Activated CD4-positive, alpha-beta T cell treated with anti-CD3 and anti-CD28 coated beads, Interleukin-2, amount 50 U/mL, for 16 hours (primary cell): ENCODE results near the gene GALNT6.
"Not testable (repeated sequence)": the region's sequence is repeated elsewhere in the genome, so short reads cannot be mapped to it uniquely, and the experiment has no call there.

ENCODE experiments used
- DNase-seq: peaks from one replicate; pipeline ENCODE4 v3.0.0-alpha.2; 2020

The GALNT6 gene

DNA sequence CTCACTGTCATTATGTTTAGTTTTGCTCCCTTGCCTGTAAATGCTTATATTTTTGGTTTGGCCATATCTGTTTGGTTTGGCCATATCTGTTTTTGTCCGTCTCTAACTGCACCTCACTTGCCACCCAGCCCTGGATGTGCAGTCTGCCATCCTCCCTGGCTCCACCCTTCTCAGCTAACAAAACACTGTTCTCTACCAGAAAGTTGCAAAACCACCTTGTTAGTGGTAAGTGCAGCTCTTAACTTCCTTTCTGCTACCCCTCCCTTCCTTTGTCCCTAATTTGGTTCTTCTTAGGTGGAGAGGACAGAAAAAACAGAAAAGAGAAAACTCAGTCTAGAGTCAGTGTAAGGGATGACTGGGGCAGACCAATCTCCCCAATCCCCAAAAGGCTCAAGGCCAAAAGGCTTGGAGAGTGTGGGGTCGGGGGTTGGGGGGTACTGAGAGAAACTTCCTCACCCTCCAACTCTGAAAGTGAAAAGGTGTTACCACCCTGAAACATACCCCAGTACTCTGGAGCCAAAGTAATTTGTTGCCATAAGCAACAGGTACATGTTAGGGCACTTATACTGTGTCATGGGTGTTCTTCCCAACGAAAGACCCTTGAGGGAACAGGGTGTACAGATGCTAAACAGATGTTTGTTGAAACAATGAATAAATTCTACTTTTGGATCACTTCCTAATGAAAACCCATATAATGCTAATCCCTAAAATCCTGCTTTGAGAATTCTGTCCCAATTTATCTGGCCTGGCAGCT lies 72.2 kb downstream of the GALNT6 start:
- DNase-seq: peak; percentile 55

DNA sequence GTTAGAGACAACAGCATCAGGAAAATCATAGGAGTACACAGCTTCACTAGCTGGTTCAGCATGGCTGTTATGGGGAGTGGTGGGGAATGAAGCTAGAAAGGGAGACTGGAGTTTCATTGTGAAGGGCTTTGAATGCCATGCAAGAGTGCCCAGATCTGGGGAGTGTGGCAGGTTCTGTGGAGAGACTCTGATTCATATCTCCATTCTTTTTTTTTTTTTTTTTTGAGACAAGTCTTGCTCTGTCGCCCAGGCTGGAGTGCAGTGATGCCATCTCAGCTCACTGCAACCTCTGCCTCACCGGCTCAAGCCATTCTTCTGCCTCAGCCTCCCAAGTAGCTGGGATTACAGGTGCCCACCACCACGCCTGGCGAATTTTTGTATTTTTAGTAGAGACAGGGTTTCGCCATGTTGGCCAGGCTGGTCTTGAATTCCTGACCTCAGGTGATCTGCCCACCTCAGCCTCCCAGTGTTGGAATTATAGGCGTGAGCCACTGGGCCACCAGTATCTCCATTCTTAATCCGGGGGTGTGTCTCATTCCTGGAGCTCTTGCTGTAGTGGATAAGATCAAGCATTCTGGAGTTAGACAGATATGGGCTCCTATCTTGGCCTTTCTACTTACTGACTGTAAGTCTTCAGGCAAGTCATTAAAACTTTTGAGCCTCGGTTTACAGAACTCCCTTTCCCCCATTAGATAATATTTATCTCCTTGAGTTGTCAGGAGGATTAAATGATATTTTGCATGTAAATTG lies 73.0 kb downstream of the GALNT6 start:
- not testable (repeated sequence) for DNase-seq

DNA sequence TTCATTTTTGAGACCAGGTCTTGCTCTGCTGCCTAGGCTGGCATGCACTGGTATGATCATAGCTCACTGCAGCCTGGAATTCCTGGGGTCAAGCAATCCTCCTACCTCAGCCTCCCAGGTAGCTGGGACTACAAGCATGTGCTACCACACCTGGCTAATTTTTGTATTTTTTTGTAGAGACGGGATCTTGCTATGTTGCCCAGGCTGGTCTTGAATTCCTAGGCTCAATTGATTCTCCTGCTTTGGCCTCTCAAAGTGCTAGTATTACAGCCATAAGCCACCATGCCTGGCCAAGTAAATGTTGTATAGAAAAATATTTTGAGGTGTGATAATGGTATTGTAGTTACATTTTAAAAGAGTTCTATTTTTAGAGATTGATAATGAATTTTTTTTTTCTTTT lies 79.8 kb downstream of the GALNT6 start:
- no peak for DNase-seq

DNA sequence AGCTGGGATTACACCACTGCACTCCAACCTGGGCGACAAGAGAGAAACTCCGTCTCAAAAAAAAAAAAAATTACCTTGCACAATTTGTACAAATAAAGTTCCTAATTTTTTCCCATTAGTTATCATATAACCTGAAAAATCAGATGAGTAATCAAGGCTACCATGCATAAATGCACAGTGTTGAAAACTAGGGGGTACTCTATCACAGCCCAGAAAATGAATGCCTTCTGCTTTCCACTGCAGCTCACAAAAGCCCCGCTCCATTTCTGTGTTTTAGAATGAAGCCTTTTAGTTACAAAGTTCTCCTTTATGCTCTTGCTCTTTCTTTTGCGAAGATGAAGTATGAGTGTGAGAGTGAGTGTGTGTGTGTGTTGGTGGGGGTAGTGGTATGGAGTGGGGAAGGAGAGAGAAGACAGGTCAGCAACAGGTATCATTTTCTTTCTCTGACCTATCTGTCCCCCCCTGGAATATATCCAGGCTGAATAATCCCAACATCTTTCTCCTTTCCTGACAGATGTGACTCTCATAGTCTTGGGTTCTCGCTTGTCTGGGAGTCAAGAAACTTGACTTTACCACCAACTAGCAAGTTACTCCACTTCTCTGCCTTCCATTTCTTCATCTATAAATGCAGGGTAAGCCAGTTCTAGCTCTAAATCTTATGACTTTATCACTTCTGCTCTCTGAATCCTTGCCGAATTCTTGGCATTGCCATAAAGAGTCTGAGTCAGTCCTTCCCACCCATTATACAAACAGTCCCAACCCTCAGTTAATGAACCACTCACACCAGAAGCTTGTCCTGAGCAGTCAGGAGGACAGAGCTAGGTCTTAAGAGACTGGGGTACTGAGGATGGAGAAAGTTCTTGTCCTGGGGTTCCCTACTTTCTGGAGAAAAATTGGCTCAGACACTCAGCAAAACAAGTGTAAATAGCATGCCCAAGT lies 83.3 kb downstream of the GALNT6 start:
- no peak for DNase-seq

DNA sequence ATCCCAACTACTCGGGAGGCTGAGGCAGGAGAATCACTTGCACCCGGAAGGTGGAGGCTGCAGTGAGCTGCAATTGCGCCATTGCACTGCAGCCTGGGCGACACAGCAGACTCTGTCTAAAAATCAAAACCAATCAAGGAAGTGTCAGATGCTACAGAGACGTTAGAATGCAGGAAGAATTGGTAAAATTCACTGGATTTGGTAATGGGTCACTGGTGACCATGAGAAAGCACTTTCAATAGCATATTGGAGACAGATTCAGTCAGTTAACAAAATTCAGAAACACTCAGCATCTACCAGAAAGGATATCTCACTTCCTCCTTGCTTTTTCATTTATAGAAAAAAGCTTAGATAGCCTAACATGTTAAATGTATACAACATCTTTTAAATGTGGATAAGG lies 84.7 kb downstream of the GALNT6 start:
- no peak for DNase-seq
